Spleen (tissue), 7 donors: ENCODE results near the gene PRKCE.

Experiments
- POLR2AphosphoS5 ChIP-seq, 3 donors: sonication (generic); formaldehyde crosslinking; IDR thresholded peaks; one replicate each; pipeline ENCODE4 v1.5.1; 2017; ENCODE audit warnings: antibody characterized with exemption in 3 of 3
- TF ChIP-seq, protein P1 (sequence below), 11 experiments: fragments of 200-600 bp in 7 of 11; fragments of 450-650 bp in 4 of 11; sonication (generic) in 4 of 11; IDR thresholded peaks in 8 of 11; conservative IDR thresholded peaks in 3 of 11; 1 replicate in 7 of 11; 2 replicates in 4 of 11; pipeline versions ENCODE4 v1.4.0 to v1.8.0; 2016 to 2021; ENCODE audit warnings: antibody characterized with exemption in 11 of 11, inconsistent platforms in 4 of 11, mild to moderate bottlenecking in 1 of 11
- donor health status: DM: no; HTN: no; CAD: no; lungs with moderate emphysema.
- donor health status: DM: no; HTN: no; CAD: no.
- donor health status: DM: no; HTN: no; CAD: no.

DNA sequence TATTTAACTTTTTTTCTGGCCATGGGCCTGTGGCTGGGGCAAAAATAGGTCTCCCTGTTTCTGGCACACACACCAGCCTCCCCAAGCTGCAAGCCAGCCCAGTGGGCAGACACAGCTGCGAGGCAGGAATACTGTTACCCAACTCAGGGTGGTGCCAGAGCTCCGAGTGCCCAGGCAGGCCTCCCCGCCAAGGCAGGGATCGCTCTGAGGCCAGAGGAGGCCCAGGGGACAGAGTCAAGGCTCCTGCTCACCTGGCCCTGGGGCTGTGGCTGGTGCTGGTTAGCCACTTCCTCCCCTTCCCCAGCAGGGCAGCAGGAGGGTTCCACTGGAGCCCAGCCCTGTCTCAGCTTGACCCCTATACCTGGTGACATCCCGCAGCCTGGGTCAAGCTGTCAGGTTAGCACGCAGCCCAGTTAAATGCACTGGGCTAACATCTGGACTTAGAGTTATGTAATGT lies 578.7 kb downstream of the PRKCE start:
- TF ChIP-seq, protein P1, sequence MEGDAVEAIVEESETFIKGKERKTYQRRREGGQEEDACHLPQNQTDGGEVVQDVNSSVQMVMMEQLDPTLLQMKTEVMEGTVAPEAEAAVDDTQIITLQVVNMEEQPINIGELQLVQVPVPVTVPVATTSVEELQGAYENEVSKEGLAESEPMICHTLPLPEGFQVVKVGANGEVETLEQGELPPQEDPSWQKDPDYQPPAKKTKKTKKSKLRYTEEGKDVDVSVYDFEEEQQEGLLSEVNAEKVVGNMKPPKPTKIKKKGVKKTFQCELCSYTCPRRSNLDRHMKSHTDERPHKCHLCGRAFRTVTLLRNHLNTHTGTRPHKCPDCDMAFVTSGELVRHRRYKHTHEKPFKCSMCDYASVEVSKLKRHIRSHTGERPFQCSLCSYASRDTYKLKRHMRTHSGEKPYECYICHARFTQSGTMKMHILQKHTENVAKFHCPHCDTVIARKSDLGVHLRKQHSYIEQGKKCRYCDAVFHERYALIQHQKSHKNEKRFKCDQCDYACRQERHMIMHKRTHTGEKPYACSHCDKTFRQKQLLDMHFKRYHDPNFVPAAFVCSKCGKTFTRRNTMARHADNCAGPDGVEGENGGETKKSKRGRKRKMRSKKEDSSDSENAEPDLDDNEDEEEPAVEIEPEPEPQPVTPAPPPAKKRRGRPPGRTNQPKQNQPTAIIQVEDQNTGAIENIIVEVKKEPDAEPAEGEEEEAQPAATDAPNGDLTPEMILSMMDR (IDR thresholded peaks at IDR 0.05 in 8 of 11, conservative IDR thresholded peaks at IDR 0.05 in 3 of 11): no peak
- TF ChIP-seq POLR2AphosphoS5 (IDR thresholded peaks at IDR 0.05): no peak
